GM21390 (cell line): ENCODE results near the gene ANP32D.
"Not testable (repeated sequence)": the region's sequence is repeated elsewhere in the genome, so short reads cannot be mapped to it uniquely, and the experiment has no call there.

Experiments
- ATAC-seq: cut with Tn5 transposase; IDR thresholded peaks from one replicate; pipeline ENCODE4 v1.9.1; 2021; ENCODE audit not compliant: unreplicated experiment

ANP32D gene

DNA sequence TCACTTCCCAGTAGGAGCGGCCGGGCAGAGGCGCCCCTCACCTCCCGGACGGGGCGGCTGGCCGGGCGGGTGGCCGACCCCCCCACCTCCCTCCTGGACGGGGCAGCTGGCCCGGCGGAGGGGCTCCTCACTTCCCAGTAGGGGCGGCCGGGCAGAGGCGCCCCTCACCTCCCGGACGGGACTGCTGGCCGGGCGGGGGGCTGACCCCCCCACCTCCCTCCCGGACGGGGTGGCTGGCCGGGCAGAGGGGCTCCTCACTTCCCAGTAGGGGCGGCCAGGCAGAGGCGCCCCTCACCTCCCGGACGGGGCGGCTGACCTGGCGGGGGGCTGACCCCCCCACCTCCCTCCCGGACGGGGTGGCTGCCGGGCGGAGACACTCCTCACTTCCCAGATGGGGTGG lies 27.9 kb downstream of the ANP32D start:
- ATAC-seq: not testable (repeated sequence)

DNA sequence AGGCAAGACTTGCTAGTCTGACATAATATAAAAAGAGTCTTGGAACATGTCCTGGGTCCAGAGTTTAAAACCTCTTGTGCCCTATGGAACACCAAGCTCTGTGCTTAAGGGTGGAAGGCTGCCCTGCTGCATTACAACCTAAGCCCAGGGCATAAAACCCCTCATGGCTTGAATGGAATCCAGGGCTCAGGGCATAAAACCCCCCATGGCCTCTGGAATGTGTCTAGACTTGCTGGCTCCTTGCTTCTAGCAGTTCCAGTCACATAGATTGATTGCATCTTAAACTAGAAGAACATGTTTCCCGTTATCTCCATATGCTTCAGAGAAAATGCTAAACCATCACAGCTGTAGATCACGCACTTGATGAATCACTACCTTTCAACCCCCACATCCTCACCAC lies 34.5 kb downstream of the ANP32D start:
- ATAC-seq: not testable (repeated sequence)

GRCh38 chr12:48508987-48509386 lies 36.6 kb downstream of the ANP32D start:
- ATAC-seq: no peak

- ATAC-seq: no peak
Observed at GRCh38 chr12:48510111-48510510, 37.8 kb downstream of the ANP32D start.

DNA sequence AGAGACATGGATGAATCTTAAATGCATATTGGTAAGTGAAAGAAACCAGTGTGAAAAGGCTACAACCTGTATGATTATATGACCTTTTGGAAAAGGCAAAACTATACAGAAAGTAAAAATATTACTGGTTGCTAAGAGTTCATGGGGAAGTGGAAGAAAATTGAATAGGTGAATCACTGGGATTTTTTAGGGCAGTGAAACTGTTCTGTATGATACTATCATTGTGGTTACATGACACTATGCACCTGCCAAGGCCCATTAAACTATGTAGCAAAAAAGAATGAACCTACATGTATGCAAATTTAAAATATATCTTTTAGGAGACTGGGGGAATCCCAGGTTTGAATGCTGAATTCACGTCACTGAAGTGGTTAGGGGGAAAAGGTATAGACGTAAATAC lies 40.5 kb downstream of the ANP32D start:
- peak; percentile 86 for ATAC-seq

DNA sequence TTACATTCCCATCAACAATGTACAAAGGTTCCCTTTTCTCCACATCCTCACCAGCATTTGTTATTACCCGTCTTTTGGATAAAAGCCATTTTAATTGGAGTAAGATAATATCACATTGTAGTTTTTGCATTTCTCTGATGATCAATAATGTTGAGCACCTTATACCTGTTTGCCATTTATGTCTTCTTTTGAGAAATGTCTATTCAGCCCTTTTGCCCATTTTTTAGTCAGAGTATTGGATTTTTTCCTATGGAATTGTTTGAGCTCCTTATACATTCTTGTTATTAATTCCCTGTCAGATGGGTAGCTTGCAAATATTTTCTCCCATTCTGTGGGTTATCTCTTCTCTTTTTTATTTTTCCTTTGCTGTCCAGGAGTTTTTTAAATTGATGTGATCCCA lies 42.4 kb downstream of the ANP32D start:
- no peak for ATAC-seq

DNA sequence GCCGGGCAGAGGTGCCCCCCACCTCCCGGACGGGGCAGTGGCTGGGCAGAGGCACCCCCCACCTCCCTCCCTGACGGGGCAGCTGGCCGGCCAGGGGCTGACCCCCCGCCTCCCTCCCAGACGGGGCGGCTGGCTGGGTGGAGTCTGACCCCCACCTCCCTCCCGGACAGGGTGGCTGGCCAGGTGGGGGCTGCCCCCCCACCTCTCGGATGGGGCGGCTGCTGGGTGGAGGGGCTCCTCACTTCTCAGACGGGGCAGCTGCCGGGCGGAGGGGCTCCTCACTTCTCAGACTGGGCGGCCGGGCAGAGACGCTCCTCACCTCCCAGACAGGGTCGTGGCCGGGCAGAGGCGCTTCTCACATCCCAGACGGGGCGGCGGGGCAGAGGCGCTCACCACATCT lies 48.0 kb downstream of the ANP32D start:
- not testable (repeated sequence) for ATAC-seq
